ENCODE data around the gene AP4B1.
A peak's percentile ranks its signal among the peaks of the same experiment; 100 is the strongest.

Gene AP4B1

GRCh38 chr1:113895098-113895497 lies 9.5 kb downstream of the AP4B1 start:
- DNase-seq (ENCODE audit: low spot score), result no peak

GRCh38 chr1:113893267-113893666 lies 11.3 kb downstream of the AP4B1 start:
- no peak for DNase-seq (ENCODE audit: low spot score)

- DNase-seq (ENCODE audit: low spot score), result no peak
Observed at GRCh38 chr1:113891631-113892220, 12.9 kb downstream of the AP4B1 start.

GRCh38 chr1:113890816-113891215 lies 13.8 kb downstream of the AP4B1 start:
- DNase-seq (ENCODE audit: low spot score), result no peak

GRCh38 chr1:113887402-113888175 lies 17.0 kb downstream of the AP4B1 start, which contains the start of gene BCL2L15:
Gene BCL2L15, minus strand, starts transcription at chr1:113887581. Its CDS starts 206 bp downstream, at chr1:113887375.
- DNase-seq (ENCODE audit: low spot score), result no peak

GRCh38 chr1:113886417-113887401 lies 17.9 kb downstream of the AP4B1 start:
- no peak for DNase-seq (ENCODE audit: low spot score)

- DNase-seq (ENCODE audit: low spot score), result no peak
Observed at GRCh38 chr1:113881661-113882060, 22.9 kb downstream of the AP4B1 start.

GRCh38 chr1:113879739-113880038 lies 24.9 kb downstream of the AP4B1 start:
- no peak for DNase-seq (ENCODE audit: low spot score)

GRCh38 chr1:113876176-113876575 lies 28.4 kb downstream of the AP4B1 start:
- DNase-seq (ENCODE audit: low spot score), result no peak

- no peak for DNase-seq (ENCODE audit: low spot score)
Observed at GRCh38 chr1:113875714-113876113, 28.9 kb downstream of the AP4B1 start.

GRCh38 chr1:113874012-113874879 lies 30.4 kb downstream of the AP4B1 start:
- DNase-seq (ENCODE audit: low spot score), result no peak

GRCh38 chr1:113872219-113872935 lies 32.2 kb downstream of the AP4B1 start:
- no peak for DNase-seq (ENCODE audit: low spot score)

GRCh38 chr1:113871597-113872113 lies 32.9 kb downstream of the AP4B1 start, which contains the start of gene PTPN22:
Gene PTPN22, minus strand, starts transcription at chr1:113871712.
- peak; percentile 78 for DNase-seq (ENCODE audit: low spot score)

- DNase-seq (ENCODE audit: low spot score), result no peak
Observed at GRCh38 chr1:113870778-113871177, 33.8 kb downstream of the AP4B1 start.

GRCh38 chr1:113868387-113869083 lies 36.1 kb downstream of the AP4B1 start:
- DNase-seq (ENCODE audit: low spot score), result peak; percentile 23

- no peak for DNase-seq (ENCODE audit: low spot score)
Observed at GRCh38 chr1:113861641-113862040, 43.0 kb downstream of the AP4B1 start.

- peak; percentile 45 for DNase-seq (ENCODE audit: low spot score)
Observed at GRCh38 chr1:113860891-113861290, 43.7 kb downstream of the AP4B1 start.

GRCh38 chr1:113859478-113860175 lies 45.0 kb downstream of the AP4B1 start:
- no peak for DNase-seq (ENCODE audit: low spot score)

- DNase-seq (ENCODE audit: low spot score), result no peak
Observed at GRCh38 chr1:113858982-113859381, 45.6 kb downstream of the AP4B1 start.

Data from AG20443 (cell line).